Astrocyte of the cerebellum (primary cell): ENCODE data around the gene HMOX1.
A peak's percentile ranks its signal among the peaks of the same experiment; 100 is the strongest.

Experiments
- DNase-seq: peaks from one replicate; pipeline ENCODE4 v3.0.0-alpha.2; 2011; ENCODE audit warnings: low read depth
- H3K4me3 ChIP-seq: 2 replicates; pipeline ENCODE4 v1.5.1; 2011; ENCODE audit warnings: mild to moderate bottlenecking, low read depth, low read length, moderate library complexity
- CTCF ChIP-seq: IDR thresholded peaks from 2 replicates; pipeline ENCODE4 v1.5.1; 2012; ENCODE audit warnings: low read length, low read depth, moderate library complexity, mild to moderate bottlenecking; ENCODE audit errors: missing control alignments
- in situ Hi-C: cut with HindIII; loops from 2 replicates; pipeline ENCODE4 v1.10.0; 2017; ENCODE audit warnings: low sequenced_read_pairs

HMOX1 gene

GRCh38 chr22:35397095-35397904, 16.4 kb downstream of the HMOX1 start:
- in situ Hi-C loops = no loop called here
- no peak for TF ChIP-seq CTCF
- peak; percentile 59 for DNase-seq
- H3K4me3 ChIP-seq = no peak overlapping the region

GRCh38 chr22:35398591-35398973, 17.7 kb downstream of the HMOX1 start:
- DNase-seq = no peak
- H3K4me3 ChIP-seq = no peak overlapping the region
- no peak for TF ChIP-seq CTCF
- in situ Hi-C loops = no loop called here

GRCh38 chr22:35399114-35399677, 18.3 kb downstream of the HMOX1 start:
- no peak for TF ChIP-seq CTCF
- in situ Hi-C loops = no loop called here
- peak overlapping the region; percentile 91 for H3K4me3 ChIP-seq
- no peak for DNase-seq

- DNase-seq = peak; percentile 91
- TF ChIP-seq CTCF = no peak
Observed at GRCh38 chr22:35399678-35400500, 19.0 kb downstream of the HMOX1 start, which contains the start of gene MCM5. MCM5 (plus strand) TSS chr22:35400140; CDS start chr22:35400439, 299 bp downstream.

GRCh38 chr22:35400501-35400790, 19.6 kb downstream of the HMOX1 start:
- peak overlapping the region; percentile 91 for H3K4me3 ChIP-seq
- TF ChIP-seq CTCF = no peak
- in situ Hi-C loops = no loop called here
- no peak for DNase-seq

More at GRCh38 chr22:35399678-35400500, 19.0 kb downstream of the HMOX1 start, which contains the start of gene MCM5:
- peak within 1 kb of the TSS; percentile 91 for H3K4me3 ChIP-seq
- in situ Hi-C loops = no loop called here

GRCh38 chr22:35401863-35402262, 21.0 kb downstream of the HMOX1 start:
- DNase-seq = no peak
- in situ Hi-C loops = no loop called here

More at GRCh38 chr22:35401863-35402262, 21.0 kb downstream of the HMOX1 start:
- TF ChIP-seq CTCF = no peak
- no peak overlapping the region for H3K4me3 ChIP-seq
